KMS-11 (cell line): ENCODE results near the gene APOL4.
"Not testable (repeated sequence)": the region's sequence is repeated elsewhere in the genome, so short reads cannot be mapped to it uniquely, and the experiment has no call there.

Source experiments
- H2AFZ ChIP-seq: fragments of 200-600 bp; sonication (generic); 2 replicates; pipeline ENCODE4 v1.6.1; 2016; ENCODE audit warnings: antibody characterized with exemption, mixed run types, low read depth
- H3K27ac ChIP-seq: fragments of 200-600 bp; sonication (generic); 2 replicates; pipeline ENCODE4 v1.6.1; 2016; ENCODE audit warnings: mild to moderate bottlenecking, mixed run types
- H3K27me3 ChIP-seq: fragments of 200-600 bp; sonication (generic); 2 replicates; pipeline ENCODE4 v1.6.1; 2017; ENCODE audit warnings: mild to moderate bottlenecking, low read depth, mixed run types, moderate library complexity; ENCODE audit not compliant: insufficient read depth
- H3K36me3 ChIP-seq: fragments of 200-600 bp; sonication (generic); 2 replicates; pipeline ENCODE4 v1.6.1; 2017; ENCODE audit warnings: mild to moderate bottlenecking, mixed run types; ENCODE audit not compliant: insufficient read depth
- H3K4me1 ChIP-seq: fragments of 200-600 bp; sonication (generic); 2 replicates; pipeline ENCODE4 v1.6.1; 2016; ENCODE audit warnings: mild to moderate bottlenecking, low read depth, mixed run types; ENCODE audit not compliant: poor library complexity, severe bottlenecking
- H3K4me2 ChIP-seq: fragments of 200-600 bp; sonication (generic); 2 replicates; pipeline ENCODE4 v1.7.0; 2016; ENCODE audit warnings: mild to moderate bottlenecking, mixed run types
- H3K4me3 ChIP-seq: fragments of 200-600 bp; sonication (generic); IDR thresholded peaks from 2 replicates; pipeline ENCODE4 v1.6.1; 2017; ENCODE audit warnings: low read depth, low read length, mixed read lengths; ENCODE audit not compliant: insufficient read depth
- H3K79me2 ChIP-seq: fragments of 200-600 bp; sonication (generic); 2 replicates; pipeline ENCODE4 v1.6.1; 2016; ENCODE audit warnings: low read depth, mixed run types; ENCODE audit not compliant: insufficient read depth
- H3K9ac ChIP-seq: fragments of 200-600 bp; sonication (generic); 2 replicates; pipeline ENCODE4 v1.6.1; 2016; ENCODE audit warnings: mild to moderate bottlenecking, mixed run types
- H4K20me1 ChIP-seq: fragments of 200-600 bp; sonication (generic); 2 replicates; pipeline ENCODE4 v1.6.1; 2016; ENCODE audit warnings: mild to moderate bottlenecking, mixed run types; ENCODE audit not compliant: insufficient read depth
- CTCF ChIP-seq: fragments of 200-600 bp; sonication (generic); conservative IDR thresholded peaks from 2 replicates; pipeline ENCODE4 v1.6.1; 2017; ENCODE audit warnings: low read depth, mild to moderate bottlenecking, antibody characterized with exemption, low read length, moderate library complexity, mixed read lengths

Gene APOL4

DNA sequence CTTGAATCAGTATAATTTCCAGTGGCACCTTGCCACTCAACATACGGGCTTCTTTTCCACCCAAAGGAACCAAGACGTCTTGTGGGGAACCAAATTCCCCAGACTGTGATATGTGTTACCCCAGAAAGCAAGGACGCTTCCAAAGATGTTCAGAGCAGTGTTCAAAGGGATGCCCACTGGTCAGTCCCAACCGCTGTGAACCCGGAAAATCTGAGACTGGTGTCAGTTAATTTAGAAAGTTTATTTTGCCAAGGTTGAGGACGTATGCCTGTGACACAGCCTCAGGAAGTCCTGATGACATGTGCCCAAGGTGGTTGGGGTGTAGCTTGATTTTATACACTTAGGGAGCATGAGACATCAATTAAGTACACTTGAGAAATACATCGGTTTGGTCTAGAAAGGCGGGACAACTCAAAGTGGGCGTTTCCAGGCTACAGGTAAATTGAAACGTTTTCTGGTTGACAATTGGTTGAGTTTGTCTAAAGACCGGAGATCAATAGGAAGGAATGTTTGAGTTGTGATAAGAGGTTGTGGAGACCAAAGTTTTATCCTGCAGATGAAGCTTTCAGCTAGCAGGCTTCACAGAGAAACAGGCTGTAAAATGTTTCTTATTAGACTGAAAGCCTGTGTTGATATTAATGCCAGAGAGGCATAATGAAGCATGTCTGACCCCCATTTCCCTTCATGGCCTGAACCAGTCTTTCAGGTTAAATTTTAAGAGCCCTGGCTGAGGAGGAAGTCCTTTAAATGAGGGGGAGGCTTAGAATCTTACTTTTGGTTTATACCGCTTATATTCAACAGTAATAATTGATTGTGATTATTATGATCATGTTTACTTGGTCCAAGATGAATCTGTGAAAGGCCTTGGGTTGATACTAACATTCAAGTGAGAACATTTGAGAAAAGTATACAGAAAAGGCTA is 47.8 kb downstream of the APOL4 start:
- H3K36me3 ChIP-seq: no peaks in the 10 kb centered on the region
- no peak overlapping the region for H3K9ac ChIP-seq
- no peak overlapping the region for H2AFZ ChIP-seq
- H3K4me2 ChIP-seq: no peak overlapping the region
- H3K4me1 ChIP-seq: peaks cover 16% of the 10 kb centered on the region
- H4K20me1 ChIP-seq: no peaks in the 10 kb centered on the region
- H3K27me3 ChIP-seq: no peaks in the 10 kb centered on the region
- no peak overlapping the region for H3K4me3 ChIP-seq
- no peak overlapping the region for H3K27ac ChIP-seq
- no peaks in the 10 kb centered on the region for H3K79me2 ChIP-seq
- no peak for TF ChIP-seq CTCF

DNA sequence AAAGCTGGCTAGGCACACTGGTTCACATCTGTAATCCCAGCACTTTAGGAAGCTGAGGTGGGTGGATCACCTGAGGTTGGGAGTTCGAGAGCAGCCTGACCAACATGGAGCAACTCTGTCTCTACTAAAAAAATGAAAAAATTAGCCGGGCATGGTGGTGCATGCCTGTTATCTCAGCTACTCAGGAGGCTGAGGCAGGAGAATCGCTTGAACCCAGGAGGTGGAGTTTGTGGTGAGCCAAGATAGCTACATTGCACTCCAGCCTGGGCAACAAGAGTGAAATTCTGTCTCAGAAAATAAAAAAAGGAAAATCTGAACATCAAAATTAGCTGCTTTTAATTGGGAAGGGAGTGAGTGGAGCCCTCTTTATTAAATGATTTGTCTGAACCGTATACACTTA is 48.8 kb downstream of the APOL4 start:
- H3K4me1 ChIP-seq: peaks cover 13% of the 10 kb centered on the region
- not testable (repeated sequence) for H3K27me3 ChIP-seq, H3K4me3 ChIP-seq, H3K4me2 ChIP-seq, H3K9ac ChIP-seq, H3K36me3 ChIP-seq, H3K27ac ChIP-seq, H3K79me2 ChIP-seq, H2AFZ ChIP-seq, H4K20me1 ChIP-seq

GRCh38 chr22:36152088-36152487 is 49.5 kb downstream of the APOL4 start:
- Histone ChIP-seq H3K4me1 (peaks cover 6% of the 10 kb centered on the region), H2AFZ (no peak overlapping the region), H3K4me2 (no peak overlapping the region), H3K79me2 (no peaks in the 10 kb centered on the region), H3K9ac (no peak overlapping the region), H3K4me3 (no peak overlapping the region), H3K27me3 (no peaks in the 10 kb centered on the region), H4K20me1 (no peaks in the 10 kb centered on the region), H3K27ac (no peak overlapping the region), H3K36me3 (no peaks in the 10 kb centered on the region)
- no peak for TF ChIP-seq CTCF

GRCh38 chr22:36151006-36151595 is 50.5 kb downstream of the APOL4 start:
- Histone ChIP-seq H3K27ac (no peak overlapping the region), H3K4me2 (no peak overlapping the region)
- no peak for TF ChIP-seq CTCF

GRCh38 chr22:36149441-36149840 is 52.2 kb downstream of the APOL4 start:
- no peaks in the 10 kb centered on the region for H3K79me2 ChIP-seq
- no peak overlapping the region for H3K4me2 ChIP-seq
- H3K9ac ChIP-seq: no peak overlapping the region
- no peak overlapping the region for H3K4me3 ChIP-seq
- H3K36me3 ChIP-seq: no peaks in the 10 kb centered on the region
- no peak overlapping the region for H2AFZ ChIP-seq
- TF ChIP-seq CTCF: no peak
- H3K4me1 ChIP-seq: no peaks in the 10 kb centered on the region
- H3K27me3 ChIP-seq: no peaks in the 10 kb centered on the region
- H3K27ac ChIP-seq: no peak overlapping the region
- no peaks in the 10 kb centered on the region for H4K20me1 ChIP-seq

More at GRCh38 chr22:36151006-36151595, 50.5 kb downstream of the APOL4 start:
- no peaks in the 10 kb centered on the region for H3K4me1 ChIP-seq
- H2AFZ ChIP-seq: no peak overlapping the region
- no peaks in the 10 kb centered on the region for H3K36me3 ChIP-seq
- no peaks in the 10 kb centered on the region for H3K79me2 ChIP-seq
- H4K20me1 ChIP-seq: no peaks in the 10 kb centered on the region
- no peaks in the 10 kb centered on the region for H3K27me3 ChIP-seq
- H3K4me3 ChIP-seq: no peak overlapping the region
- no peak overlapping the region for H3K9ac ChIP-seq
